A549 (cell line): ENCODE results near the gene SYNPO2. TPM values are rescaled to one million over a fixed set of nuclear protein-coding genes. Genes with fewer than 3 reads are reported as not detected.

Experiments used
- ATAC-seq, 2 experiments: fragments of 200-7000 bp in 1 of 2; fragments of >200 bp in 1 of 2; cut with Nextera tagmentation in 1 of 2; cut with Tn5 transposase in 1 of 2; 3 replicates each; pipeline versions ENCODE4 v1.8.0 to v1.9.1; 2018 to 2020; ENCODE audit warnings: mild to moderate bottlenecking in 1 of 2, moderate library complexity in 1 of 2
- CTCF ChIA-PET: fragments of 300-600 bp; sonication (Branson Sonifier 250); formaldehyde crosslinking; extraction: SDS; loops from one replicate; lab custom pipeline; 2021; ENCODE audit warnings: antibody characterized with exemption, inconsistent platforms; lab: Yijun Ruan, JAX
- POLR2A ChIA-PET: fragments of 350-600 bp; formaldehyde crosslinking; extraction: SDS; loops from one replicate; lab custom pipeline; 2021; ENCODE audit warnings: antibody characterized with exemption, inconsistent platforms; lab: Yijun Ruan, JAX
- DNase-seq, 2 experiments: peaks; one replicate each; pipeline versions ENCODE4 v3.0.0 to v3.0.0-alpha.2; 2011 to 2016; ENCODE audit warnings: low read depth in 1 of 2, low spot score in 1 of 2
- FAIRE-seq: peaks from 2 replicates; lab custom pipeline; 2011; peaks lifted over from hg19 to GRCh38; lab: Jason Lieb, UNC
- H3K27ac ChIP-seq, 2 experiments: fragments of >200 bp; sonication (Bioruptor Twin); formaldehyde crosslinking; 3 replicates each; pipeline ENCODE4 v1.5.1; 2016 to 2017
- H3K4me1 ChIP-seq: fragments of >200 bp; sonication (Bioruptor Twin); formaldehyde crosslinking; 3 replicates; pipeline ENCODE4 v1.6.1; 2016
- H3K4me2 ChIP-seq: fragments of >200 bp; sonication (Bioruptor Twin); formaldehyde crosslinking; 3 replicates; pipeline ENCODE4 v1.6.1; 2016
- H3K4me3 ChIP-seq: fragments of >200 bp; sonication (Bioruptor Twin); formaldehyde crosslinking; 3 replicates; pipeline ENCODE4 v1.5.1; 2016
- H3K9me3 ChIP-seq: fragments of >200 bp; sonication (Bioruptor Twin); formaldehyde crosslinking; 3 replicates; pipeline ENCODE4 v1.6.1; 2016
- BHLHE40 ChIP-seq: IDR thresholded peaks from 2 replicates; pipeline ENCODE4 v1.6.1; 2012; ENCODE audit warnings: low read depth, low read length, inconsistent platforms
- CBX8 ChIP-seq: fragments of 200-600 bp; sonication (generic); IDR thresholded peaks from 2 replicates; pipeline ENCODE4 v1.6.1; 2016
- CEBPB ChIP-seq, 2 experiments: fragments of >200 bp in 1 of 2; sonication (Bioruptor Twin) in 1 of 2; formaldehyde crosslinking in 1 of 2; IDR thresholded peaks; 2 replicates each; pipeline ENCODE4 v1.6.1; 2012 to 2016
- EHMT2 ChIP-seq: fragments of 200-600 bp; sonication (generic); IDR thresholded peaks from 2 replicates; pipeline ENCODE4 v1.6.1; 2016; ENCODE audit warnings: antibody characterized with exemption, low read depth, mild to moderate bottlenecking, moderate library complexity
- ESRRA ChIP-seq: fragments of 150-350 bp; IDR thresholded peaks from 2 replicates; pipeline ENCODE4 v1.6.1; 2014; ENCODE audit warnings: mild to moderate bottlenecking, low read length, borderline replicate concordance
- FOSB ChIP-seq: fragments of 250-450 bp; sonication (Bioruptor Pico); IDR thresholded peaks from 2 replicates; pipeline ENCODE4 v1.5.0; 2020; ENCODE audit warnings: mild to moderate bottlenecking, moderate library complexity
- GATA3 ChIP-seq: IDR thresholded peaks from 2 replicates; pipeline ENCODE4 v1.6.1; 2012; ENCODE audit warnings: borderline replicate concordance
- HEYL ChIP-seq: fragments of 250-450 bp; sonication (Bioruptor Pico); IDR thresholded peaks from 2 replicates; pipeline ENCODE4 v1.8.0; 2021; ENCODE audit warnings: mild to moderate bottlenecking, moderate library complexity
- JUN ChIP-seq, 2 experiments: fragments of >200 bp; sonication (Bioruptor Twin); formaldehyde crosslinking; IDR thresholded peaks; 2 replicates in 1 of 2; 3 replicates in 1 of 2; pipeline ENCODE4 v1.6.1; 2016 to 2017
- KDM1A ChIP-seq: fragments of 200-600 bp; sonication (generic); IDR thresholded peaks from 2 replicates; pipeline ENCODE4 v1.6.1; 2016; ENCODE audit warnings: low read depth, mild to moderate bottlenecking
- KDM5A ChIP-seq: fragments of 200-600 bp; sonication (generic); IDR thresholded peaks from 2 replicates; pipeline ENCODE4 v1.6.1; 2016; ENCODE audit warnings: antibody characterized with exemption, mild to moderate bottlenecking
- MAFK ChIP-seq: fragments of 450-650 bp; IDR thresholded peaks from 2 replicates; pipeline ENCODE4 v1.6.1; 2014; ENCODE audit not compliant: partially characterized antibody
- MYC ChIP-seq: IDR thresholded peaks from 2 replicates; pipeline ENCODE4 v1.6.1; 2012; ENCODE audit warnings: mild to moderate bottlenecking, inconsistent platforms, low read length, improper control_type of control experiment, borderline replicate concordance
- NPAS2 ChIP-seq: fragments of 250-450 bp; sonication (Bioruptor Pico); IDR thresholded peaks from 2 replicates; pipeline ENCODE4 v1.8.0; 2022; ENCODE audit warnings: mild to moderate bottlenecking, moderate library complexity, borderline replicate concordance
- POLR2A ChIP-seq: IDR thresholded peaks from 2 replicates; pipeline ENCODE4 v1.6.1; 2012; ENCODE audit warnings: mild to moderate bottlenecking, low read length
- RAD21 ChIP-seq, 2 experiments: fragments of >200 bp in 1 of 2; sonication (Bioruptor Twin) in 1 of 2; formaldehyde crosslinking in 1 of 2; IDR thresholded peaks in 1 of 2; conservative IDR thresholded peaks in 1 of 2; 2 replicates in 1 of 2; 3 replicates in 1 of 2; pipeline ENCODE4 v1.6.1; 2012 to 2018; ENCODE audit warnings: inconsistent platforms in 1 of 2
- RARB ChIP-seq: fragments of 250-450 bp; sonication (Bioruptor Pico); IDR thresholded peaks from 2 replicates; pipeline ENCODE4 v1.8.0; 2021; ENCODE audit warnings: mild to moderate bottlenecking, moderate library complexity
- RCOR1 ChIP-seq: fragments of 150-350 bp; IDR thresholded peaks from 2 replicates; pipeline ENCODE4 v1.6.1; 2014; ENCODE audit warnings: antibody characterized with exemption, low read length, low read depth
- RNF2 ChIP-seq: fragments of 200-600 bp; sonication (generic); IDR thresholded peaks from 2 replicates; pipeline ENCODE4 v1.6.1; 2016; ENCODE audit warnings: low read depth, mild to moderate bottlenecking, antibody characterized with exemption, moderate library complexity, borderline replicate concordance
- SMC3 ChIP-seq: fragments of >200 bp; sonication (Bioruptor Twin); formaldehyde crosslinking; IDR thresholded peaks from 3 replicates; pipeline ENCODE4 v1.6.1; 2018; ENCODE audit warnings: inconsistent platforms
- TFCP2L1 ChIP-seq: fragments of 250-450 bp; sonication (Bioruptor Pico); IDR thresholded peaks from 2 replicates; pipeline ENCODE4 v1.5.0; 2021; ENCODE audit warnings: mild to moderate bottlenecking
- ZFP36 ChIP-seq: fragments of 450-650 bp; IDR thresholded peaks from 2 replicates; pipeline ENCODE4 v1.6.1; 2014; ENCODE audit warnings: borderline replicate concordance; ENCODE audit not compliant: partially characterized antibody
- ZNF302 ChIP-seq: fragments of 250-450 bp; sonication (Bioruptor Pico); IDR thresholded peaks from 2 replicates; pipeline ENCODE4 v1.9.0; 2021; ENCODE audit warnings: inconsistent platforms, mild to moderate bottlenecking, moderate library complexity
- WGBS: methylation state at CpG from one replicate; pipeline ENCODE4 v1.1.6; 2017; ENCODE audit errors: missing lambda C conversion rate; 5-methylcytosine and 5-hydroxymethylcytosine counted together
- polyA plus RNA-seq, 4 experiments: library from polyadenylated mRNA; depleted of rRNA in 3 of 4; stranded (reverse); fragments of >200 nt; fragmentation: RNase III in 1 of 4; extraction: RNeasy Plus Mini Kit Qiagen cat#74134 plus additional on column Dnase treatment in 1 of 4; gene quantifications; 2 replicates in 3 of 4; 3 replicates in 1 of 4; pipeline ENCODE4 v1.2.3, GENCODE V29; 2011 to 2017
- TF ChIP-seq, protein P1 (sequence below): IDR thresholded peaks from 2 replicates; pipeline ENCODE4 v1.6.1; 2012; ENCODE audit warnings: low read depth, borderline replicate concordance
- TF ChIP-seq, protein P2 (sequence below): fragments of 200-600 bp; sonication (generic); IDR thresholded peaks from 2 replicates; pipeline ENCODE4 v1.6.1; 2016; ENCODE audit warnings: antibody characterized with exemption, mild to moderate bottlenecking, moderate library complexity
- TF ChIP-seq, protein P3 (sequence below): fragments of >200 bp; sonication (Bioruptor Twin); formaldehyde crosslinking; IDR thresholded peaks from 2 replicates; pipeline ENCODE4 v1.6.1; 2016
- TF ChIP-seq, protein P4 (sequence below): IDR thresholded peaks from 2 replicates; pipeline ENCODE4 v1.6.1; 2012
- TF ChIP-seq, protein P5 (sequence below): fragments of 250-450 bp; sonication (Bioruptor Pico); IDR thresholded peaks from 2 replicates; pipeline ENCODE4 v1.5.0; 2021; ENCODE audit warnings: mild to moderate bottlenecking, moderate library complexity, borderline replicate concordance

Gene SYNPO2
- polyA plus RNA-seq, 2 of the 4 experiments (the other 2 are of a cell fraction): 2.5 to 8.8 TPM

DNA sequence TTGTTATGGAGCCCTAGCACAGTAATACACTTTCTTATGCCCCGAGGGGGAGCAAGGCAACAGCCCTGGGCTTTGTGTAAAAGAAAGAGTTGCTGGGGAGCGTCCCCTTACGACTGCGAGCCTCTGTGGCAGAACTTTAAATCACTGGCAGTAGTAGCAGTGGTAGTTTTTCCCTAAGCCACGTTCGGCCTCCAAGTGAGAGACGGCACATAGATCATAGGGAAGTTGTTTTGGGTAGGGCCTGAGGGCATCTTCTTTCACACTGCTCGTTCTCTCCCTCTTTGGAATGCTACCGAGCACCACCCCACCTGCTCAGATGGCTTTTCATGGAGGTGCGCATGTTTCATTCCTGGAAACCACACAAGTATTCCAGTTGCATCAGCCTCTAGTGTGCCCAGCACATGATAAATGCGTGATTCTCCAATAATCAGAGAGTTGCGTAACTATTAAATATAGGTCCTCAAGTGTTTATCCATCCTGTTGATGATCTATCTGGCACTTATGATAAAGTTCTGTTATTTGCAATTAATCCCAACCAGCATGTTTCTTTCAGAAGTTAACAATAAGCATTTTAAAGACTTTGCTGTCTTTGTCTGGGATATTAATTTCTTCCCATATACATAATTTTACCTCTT lies 7.0 kb upstream of the SYNPO2 start:
- H3K4me2 ChIP-seq: no peak overlapping the region
- no peak overlapping the region for H3K4me3 ChIP-seq
- ChIA-PET CTCF (no interaction called here), POLR2A (no interaction called here)
- DNase-seq (no peak), ATAC-seq (no peak), FAIRE-seq (no peak)
- no peaks in the 10 kb centered on the region for H3K9me3 ChIP-seq
- no peaks in the 10 kb centered on the region for H3K4me1 ChIP-seq
- TF ChIP-seq, protein P1, sequence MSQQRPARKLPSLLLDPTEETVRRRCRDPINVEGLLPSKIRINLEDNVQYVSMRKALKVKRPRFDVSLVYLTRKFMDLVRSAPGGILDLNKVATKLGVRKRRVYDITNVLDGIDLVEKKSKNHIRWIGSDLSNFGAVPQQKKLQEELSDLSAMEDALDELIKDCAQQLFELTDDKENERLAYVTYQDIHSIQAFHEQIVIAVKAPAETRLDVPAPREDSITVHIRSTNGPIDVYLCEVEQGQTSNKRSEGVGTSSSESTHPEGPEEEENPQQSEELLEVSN: no peak
- TF ChIP-seq MAFK (no peak), ESRRA (no peak), RNF2 (no peak), KDM1A (no peak), ZNF302 (no peak), HEYL (CRISPR knock-in tag) (no peak), POLR2A (no peak), BHLHE40 (no peak), EHMT2 (no peak), JUN (IDR thresholded peaks at IDR 0.05) (no peak), NPAS2 (CRISPR knock-in tag) (no peak), MYC (no peak)
- TF ChIP-seq, protein P2, sequence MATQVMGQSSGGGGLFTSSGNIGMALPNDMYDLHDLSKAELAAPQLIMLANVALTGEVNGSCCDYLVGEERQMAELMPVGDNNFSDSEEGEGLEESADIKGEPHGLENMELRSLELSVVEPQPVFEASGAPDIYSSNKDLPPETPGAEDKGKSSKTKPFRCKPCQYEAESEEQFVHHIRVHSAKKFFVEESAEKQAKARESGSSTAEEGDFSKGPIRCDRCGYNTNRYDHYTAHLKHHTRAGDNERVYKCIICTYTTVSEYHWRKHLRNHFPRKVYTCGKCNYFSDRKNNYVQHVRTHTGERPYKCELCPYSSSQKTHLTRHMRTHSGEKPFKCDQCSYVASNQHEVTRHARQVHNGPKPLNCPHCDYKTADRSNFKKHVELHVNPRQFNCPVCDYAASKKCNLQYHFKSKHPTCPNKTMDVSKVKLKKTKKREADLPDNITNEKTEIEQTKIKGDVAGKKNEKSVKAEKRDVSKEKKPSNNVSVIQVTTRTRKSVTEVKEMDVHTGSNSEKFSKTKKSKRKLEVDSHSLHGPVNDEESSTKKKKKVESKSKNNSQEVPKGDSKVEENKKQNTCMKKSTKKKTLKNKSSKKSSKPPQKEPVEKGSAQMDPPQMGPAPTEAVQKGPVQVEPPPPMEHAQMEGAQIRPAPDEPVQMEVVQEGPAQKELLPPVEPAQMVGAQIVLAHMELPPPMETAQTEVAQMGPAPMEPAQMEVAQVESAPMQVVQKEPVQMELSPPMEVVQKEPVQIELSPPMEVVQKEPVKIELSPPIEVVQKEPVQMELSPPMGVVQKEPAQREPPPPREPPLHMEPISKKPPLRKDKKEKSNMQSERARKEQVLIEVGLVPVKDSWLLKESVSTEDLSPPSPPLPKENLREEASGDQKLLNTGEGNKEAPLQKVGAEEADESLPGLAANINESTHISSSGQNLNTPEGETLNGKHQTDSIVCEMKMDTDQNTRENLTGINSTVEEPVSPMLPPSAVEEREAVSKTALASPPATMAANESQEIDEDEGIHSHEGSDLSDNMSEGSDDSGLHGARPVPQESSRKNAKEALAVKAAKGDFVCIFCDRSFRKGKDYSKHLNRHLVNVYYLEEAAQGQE: no peak
- TF ChIP-seq, protein P3, sequence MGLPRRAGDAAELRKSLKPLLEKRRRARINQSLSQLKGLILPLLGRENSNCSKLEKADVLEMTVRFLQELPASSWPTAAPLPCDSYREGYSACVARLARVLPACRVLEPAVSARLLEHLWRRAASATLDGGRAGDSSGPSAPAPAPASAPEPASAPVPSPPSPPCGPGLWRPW: no peak
- no peak overlapping the region for H3K27ac ChIP-seq
- WGBS: 81% methylated on average over 12 of the region's 12 CpGs

DNA sequence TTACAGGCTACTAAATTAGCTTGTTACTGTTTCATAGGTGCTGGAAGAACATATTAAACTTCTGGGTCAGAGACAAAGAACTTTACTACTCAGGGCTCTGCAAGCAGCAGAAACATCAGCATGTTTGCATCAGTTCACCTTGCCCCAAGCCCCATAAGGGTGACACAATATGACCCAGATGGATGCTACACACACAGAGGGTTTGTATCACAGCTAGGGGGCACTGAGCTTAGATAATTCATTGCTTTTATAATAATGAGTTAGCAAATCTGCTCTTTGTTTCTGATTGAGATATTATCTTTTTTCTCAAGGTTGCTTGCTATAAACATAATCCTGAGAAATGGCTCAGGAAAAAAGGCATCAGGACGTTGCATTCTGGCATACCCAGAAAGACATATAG lies 4.8 kb upstream of the SYNPO2 start:
- DNase-seq (no peak), ATAC-seq (no peak), FAIRE-seq (no peak)
- Histone ChIP-seq H3K4me3 (no peak overlapping the region), H3K9me3 (no peaks in the 10 kb centered on the region), H3K4me2 (no peak overlapping the region), H3K4me1 (0 out of 3 replicates have a peak, but pooled peaks cover 3% of the 10 kb centered on the region), H3K27ac (no peak overlapping the region)
- ChIA-PET CTCF (interaction anchor here (1.1 to 2.3 kb wide), 2 partner anchors 47 to 112 kb away, joined by 3 to 6 read pairs; no protein-coding TSS in a partner anchor), POLR2A (no interaction called here)
- no peak for TF ChIP-seq HEYL (CRISPR knock-in tag)
- 24% methylated on average over 1 of the region's 1 CpG for WGBS

DNA sequence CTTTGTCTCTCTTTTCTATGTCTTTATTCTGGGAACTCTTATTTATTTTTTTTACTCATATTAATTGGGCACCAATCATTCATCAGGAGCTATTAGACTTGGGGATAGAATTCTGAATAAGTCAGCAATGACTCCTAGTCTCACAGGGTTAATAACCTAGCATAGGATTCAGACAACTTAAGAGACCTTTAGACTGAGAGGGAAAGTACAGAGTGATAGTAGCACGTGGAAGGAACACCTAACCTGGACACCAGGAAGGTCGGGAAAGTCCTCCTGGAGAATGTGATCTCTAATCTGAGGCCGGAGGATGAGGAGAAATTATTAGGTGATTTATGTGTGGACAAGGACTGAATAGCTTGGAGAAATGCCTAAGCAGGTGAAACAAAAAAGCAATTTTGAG lies 3.9 kb upstream of the SYNPO2 start:
- no peak for FAIRE-seq
- no peak for TF ChIP-seq ZFP36
- TF ChIP-seq KDM5A: no peak
- TF ChIP-seq NPAS2 (CRISPR knock-in tag): no peak
- TF ChIP-seq FOSB (CRISPR knock-in tag): no peak
- TF ChIP-seq, protein P4, sequence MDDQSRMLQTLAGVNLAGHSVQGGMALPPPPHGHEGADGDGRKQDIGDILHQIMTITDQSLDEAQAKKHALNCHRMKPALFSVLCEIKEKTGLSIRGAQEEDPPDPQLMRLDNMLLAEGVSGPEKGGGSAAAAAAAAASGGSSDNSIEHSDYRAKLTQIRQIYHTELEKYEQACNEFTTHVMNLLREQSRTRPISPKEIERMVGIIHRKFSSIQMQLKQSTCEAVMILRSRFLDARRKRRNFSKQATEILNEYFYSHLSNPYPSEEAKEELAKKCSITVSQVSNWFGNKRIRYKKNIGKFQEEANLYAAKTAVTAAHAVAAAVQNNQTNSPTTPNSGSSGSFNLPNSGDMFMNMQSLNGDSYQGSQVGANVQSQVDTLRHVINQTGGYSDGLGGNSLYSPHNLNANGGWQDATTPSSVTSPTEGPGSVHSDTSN: no peak
- TF ChIP-seq TFCP2L1: no peak
- no peak for TF ChIP-seq CEBPB (IDR thresholded peaks at IDR 0.05)
- TF ChIP-seq RCOR1: no peak
- TF ChIP-seq, protein P5, sequence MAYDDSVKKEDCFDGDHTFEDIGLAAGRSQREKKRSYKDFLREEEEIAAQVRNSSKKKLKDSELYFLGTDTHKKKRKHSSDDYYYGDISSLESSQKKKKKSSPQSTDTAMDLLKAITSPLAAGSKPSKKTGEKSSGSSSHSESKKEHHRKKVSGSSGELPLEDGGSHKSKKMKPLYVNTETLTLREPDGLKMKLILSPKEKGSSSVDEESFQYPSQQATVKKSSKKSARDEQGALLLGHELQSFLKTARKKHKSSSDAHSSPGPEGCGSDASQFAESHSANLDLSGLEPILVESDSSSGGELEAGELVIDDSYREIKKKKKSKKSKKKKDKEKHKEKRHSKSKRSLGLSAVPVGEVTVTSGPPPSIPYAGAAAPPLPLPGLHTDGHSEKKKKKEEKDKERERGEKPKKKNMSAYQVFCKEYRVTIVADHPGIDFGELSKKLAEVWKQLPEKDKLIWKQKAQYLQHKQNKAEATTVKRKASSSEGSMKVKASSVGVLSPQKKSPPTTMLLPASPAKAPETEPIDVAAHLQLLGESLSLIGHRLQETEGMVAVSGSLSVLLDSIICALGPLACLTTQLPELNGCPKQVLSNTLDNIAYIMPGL: no peak
- no peak for TF ChIP-seq CBX8
- TF ChIP-seq RAD21 (conservative IDR thresholded peaks at IDR 0.05 in 1 of 2, IDR thresholded peaks at IDR 0.05 in 1 of 2): no peak
- TF ChIP-seq SMC3: no peak
- no peak for TF ChIP-seq RARB (CRISPR knock-in tag)
- TF ChIP-seq GATA3: no peak
- no peak for TF ChIP-seq JUN (IDR thresholded peaks at IDR 0.05)

More for the DNA sequence above, 3.9 kb upstream of the SYNPO2 start:
- Histone ChIP-seq H3K9me3 (no peaks in the 10 kb centered on the region), H3K4me2 (no peak overlapping the region), H3K27ac (no peak overlapping the region), H3K4me3 (no peak overlapping the region), H3K4me1 (0 out of 3 replicates have a peak, but pooled peaks cover 3% of the 10 kb centered on the region)
- ATAC-seq: no peak
- POLR2A ChIA-PET: no interaction called here
- CTCF ChIA-PET: interaction anchor here (2.3 kb wide), 1 partner anchor 113 kb away, joined by 6 read pairs; no protein-coding TSS in a partner anchor
- DNase-seq: no peak
- WGBS: 46% methylated on average over 3 of the region's 3 CpGs
